OCI-LY3 (cell line): ENCODE results near the gene ELOVL1.

Experiments
- EZH2phosphoT487 ChIP-seq: fragments of 200-600 bp; shearing (Covaris generic); IDR thresholded peaks from 2 replicates; pipeline ENCODE4 v1.6.1; 2018; ENCODE audit warnings: antibody characterized with exemption, mixed run types, low read depth
- TF ChIP-seq, protein P1 (sequence below): fragments of 200-600, 300-600 bp; sonication (generic); IDR thresholded peaks from 2 replicates; pipeline ENCODE4 v1.5.1; 2014; ENCODE audit warnings: antibody characterized with exemption, low read length, low read depth

DNA sequence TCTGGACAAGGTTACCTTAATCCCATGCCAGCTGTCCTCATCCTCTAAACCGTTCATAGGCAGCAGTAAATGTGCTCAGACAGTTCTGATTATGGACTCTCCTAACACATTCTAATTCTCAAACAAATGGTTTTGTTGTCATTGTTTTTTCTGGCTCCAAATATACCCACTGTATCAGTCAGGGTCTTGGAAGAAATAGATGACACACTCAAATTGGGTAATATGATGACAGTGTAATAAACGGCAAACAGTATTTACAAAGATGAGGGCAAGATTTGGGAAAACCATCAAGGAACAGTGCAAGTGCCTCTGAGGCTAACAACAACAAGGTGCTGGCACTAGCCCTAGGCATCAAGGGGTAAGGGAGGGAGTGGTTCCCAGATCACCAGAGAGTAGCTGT is 13.3 kb downstream of the ELOVL1 start:
- TF ChIP-seq, protein P1, sequence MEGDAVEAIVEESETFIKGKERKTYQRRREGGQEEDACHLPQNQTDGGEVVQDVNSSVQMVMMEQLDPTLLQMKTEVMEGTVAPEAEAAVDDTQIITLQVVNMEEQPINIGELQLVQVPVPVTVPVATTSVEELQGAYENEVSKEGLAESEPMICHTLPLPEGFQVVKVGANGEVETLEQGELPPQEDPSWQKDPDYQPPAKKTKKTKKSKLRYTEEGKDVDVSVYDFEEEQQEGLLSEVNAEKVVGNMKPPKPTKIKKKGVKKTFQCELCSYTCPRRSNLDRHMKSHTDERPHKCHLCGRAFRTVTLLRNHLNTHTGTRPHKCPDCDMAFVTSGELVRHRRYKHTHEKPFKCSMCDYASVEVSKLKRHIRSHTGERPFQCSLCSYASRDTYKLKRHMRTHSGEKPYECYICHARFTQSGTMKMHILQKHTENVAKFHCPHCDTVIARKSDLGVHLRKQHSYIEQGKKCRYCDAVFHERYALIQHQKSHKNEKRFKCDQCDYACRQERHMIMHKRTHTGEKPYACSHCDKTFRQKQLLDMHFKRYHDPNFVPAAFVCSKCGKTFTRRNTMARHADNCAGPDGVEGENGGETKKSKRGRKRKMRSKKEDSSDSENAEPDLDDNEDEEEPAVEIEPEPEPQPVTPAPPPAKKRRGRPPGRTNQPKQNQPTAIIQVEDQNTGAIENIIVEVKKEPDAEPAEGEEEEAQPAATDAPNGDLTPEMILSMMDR: no peak
- no peak for TF ChIP-seq EZH2phosphoT487
